Neural progenitor cell (in vitro differentiated cells): Measurements from ENCODE around the gene IGSF22. TPM values are rescaled to one million over a fixed set of nuclear protein-coding genes. Genes with fewer than 3 reads are reported as not detected.
A peak's percentile ranks its signal among the peaks of the same experiment; 100 is the strongest.
"Not testable (repeated sequence)": the region's sequence is repeated elsewhere in the genome, so short reads cannot be mapped to it uniquely, and the experiment has no call there.

Experiments
- DNase-seq: peaks from one replicate; pipeline ENCODE4 v3.0.0-alpha.2; 2016; ENCODE audit warnings: low spot score
- H2AFZ ChIP-seq: fragments of 200-600 bp; sonication (generic); replicated peaks from 2 replicates; pipeline ENCODE4 v1.6.1; 2016; ENCODE audit warnings: antibody characterized with exemption
- H3F3A ChIP-seq: fragments of 200-600 bp; sonication (generic); 2 replicates; pipeline ENCODE4 v1.6.1; 2016; ENCODE audit warnings: antibody characterized with exemption, low read depth
- H3K27ac ChIP-seq: fragments of 200-600 bp; sonication (generic); 2 replicates; pipeline ENCODE4 v1.5.1; 2016; ENCODE audit warnings: mild to moderate bottlenecking
- H3K27me3 ChIP-seq: fragments of 200-600 bp; sonication (generic); 2 replicates; pipeline ENCODE4 v1.6.1; 2016; ENCODE audit warnings: mild to moderate bottlenecking, moderate library complexity
- H3K36me3 ChIP-seq: fragments of 200-600 bp; sonication (generic); 2 replicates; pipeline ENCODE4 v1.5.1; 2016
- H3K4me1 ChIP-seq: fragments of 200-600 bp; sonication (generic); 2 replicates; pipeline ENCODE4 v1.6.1; 2016; ENCODE audit warnings: mixed run types
- H3K4me2 ChIP-seq: fragments of 200-600 bp; sonication (generic); 2 replicates; pipeline ENCODE4 v1.6.1; 2016
- H3K4me3 ChIP-seq: fragments of 200-600 bp; sonication (generic); 2 replicates; pipeline ENCODE4 v1.5.1; 2016
- H3K79me2 ChIP-seq: fragments of 200-600 bp; sonication (generic); 2 replicates; pipeline ENCODE4 v1.6.1; 2016; ENCODE audit warnings: low read depth
- H3K9ac ChIP-seq: fragments of 200-600 bp; sonication (generic); 2 replicates; pipeline ENCODE4 v1.6.1; 2016
- H3K9me3 ChIP-seq: fragments of 200-600 bp; sonication (generic); 2 replicates; pipeline ENCODE4 v1.5.1; 2016; ENCODE audit warnings: low read depth
- H4K20me1 ChIP-seq: fragments of 200-600 bp; sonication (generic); 2 replicates; pipeline ENCODE4 v1.6.1; 2016; ENCODE audit warnings: low read depth
- H3K27ac Mint-ChIP-seq: 3 replicates; pipeline ENCODE4 v1.8.0; 2021; ENCODE audit warnings: mixed read lengths
- H3K27me3 Mint-ChIP-seq: 2 replicates; pipeline ENCODE4 v1.8.0; 2022; ENCODE audit warnings: low read depth, mild to moderate bottlenecking, inconsistent platforms, moderate library complexity, mixed read lengths; ENCODE audit not compliant: insufficient read depth
- H3K36me3 Mint-ChIP-seq: 3 replicates; pipeline ENCODE4 v1.8.0; 2021; ENCODE audit warnings: mixed read lengths
- H3K4me1 Mint-ChIP-seq: 3 replicates; pipeline ENCODE4 v1.8.0; 2021; ENCODE audit warnings: mixed read lengths
- H3K4me3 Mint-ChIP-seq: 3 replicates; pipeline ENCODE4 v1.8.0; 2021; ENCODE audit warnings: mild to moderate bottlenecking, moderate library complexity, mixed read lengths
- H3K9me3 Mint-ChIP-seq: 3 replicates; pipeline ENCODE4 v1.8.0; 2020; ENCODE audit warnings: mixed read lengths
- CTCF ChIP-seq: fragments of 200-600 bp; sonication (generic); IDR thresholded peaks from 2 replicates; pipeline ENCODE4 v1.5.1; 2017; ENCODE audit warnings: antibody characterized with exemption, mild to moderate bottlenecking
- EZH2 ChIP-seq: fragments of 200-600 bp; sonication (generic); IDR thresholded peaks from 2 replicates; pipeline ENCODE4 v1.6.1; 2017; ENCODE audit warnings: antibody characterized with exemption, mild to moderate bottlenecking, moderate library complexity
- EZH2phosphoT487 ChIP-seq: fragments of 200-600 bp; sonication (generic); IDR thresholded peaks from 2 replicates; pipeline ENCODE4 v1.6.1; 2017; ENCODE audit warnings: antibody characterized with exemption
- total RNA-seq: library from RNA; depleted of rRNA; stranded (reverse); fragments of >200 nt; gene quantifications from 2 replicates; pipeline ENCODE4 v1.2.3, GENCODE V29; 2015; ENCODE audit warnings: low replicate concordance

Gene IGSF22
- total RNA-seq, 1 donor from 2014 or later, result 0.41 TPM

GRCh38 chr11:18669219-18669596, 56.8 kb downstream of the IGSF22 start:
- H3K4me2 ChIP-seq, result no peak overlapping the region
- no peaks in the 10 kb centered on the region for H3K79me2 ChIP-seq
- no peaks in the 10 kb centered on the region for H4K20me1 ChIP-seq
- no peak overlapping the region for H3K27ac ChIP-seq
- no peak overlapping the region for H3K4me3 ChIP-seq
- H3F3A ChIP-seq, result no peaks in the 10 kb centered on the region
- Mint-ChIP-seq H3K36me3 (no peaks in the 10 kb centered on the region), H3K9me3 (no peaks in the 10 kb centered on the region), H3K27me3 (peaks cover 5% of the 10 kb centered on the region), H3K27ac (no peak overlapping the region), H3K4me1 (peaks cover 7% of the 10 kb centered on the region), H3K4me3 (no peak overlapping the region)
- H3K36me3 ChIP-seq, result no peaks in the 10 kb centered on the region
- no peak overlapping the region for H2AFZ ChIP-seq
- H3K4me1 ChIP-seq, result no peaks in the 10 kb centered on the region
- TF ChIP-seq EZH2phosphoT487 (no peak), EZH2 (no peak), CTCF (no peak)
- no peaks in the 10 kb centered on the region for H3K9me3 ChIP-seq
- no peak overlapping the region for H3K9ac ChIP-seq
- DNase-seq, result no peak
- no peaks in the 10 kb centered on the region for H3K27me3 ChIP-seq

DNA sequence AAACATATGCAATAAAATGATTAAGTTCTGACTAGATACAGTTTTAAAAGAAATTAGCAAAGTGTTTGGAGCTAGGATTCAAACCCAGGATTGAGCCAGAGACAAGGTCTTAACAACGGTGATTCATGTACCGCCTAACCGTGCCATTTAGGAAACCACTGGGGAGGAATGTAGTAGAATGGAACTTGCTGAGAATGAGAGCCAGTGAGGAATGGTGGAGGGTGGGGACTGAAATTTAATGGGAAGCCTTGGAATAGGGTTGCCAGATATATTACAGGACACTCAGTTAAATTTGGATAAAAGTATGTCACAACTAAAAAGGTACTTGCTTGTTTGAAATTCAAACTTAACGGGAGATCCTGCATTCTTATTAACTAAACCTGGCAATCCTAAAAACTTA, 57.9 kb downstream of the IGSF22 start:
- no peaks in the 10 kb centered on the region for H3K4me1 ChIP-seq
- H3K27ac Mint-ChIP-seq, result no peak overlapping the region
- no peaks in the 10 kb centered on the region for H3F3A ChIP-seq
- no peaks in the 10 kb centered on the region for H3K79me2 ChIP-seq
- no peaks in the 10 kb centered on the region for H3K9me3 Mint-ChIP-seq
- no peaks in the 10 kb centered on the region for H4K20me1 ChIP-seq
- peaks cover 7% of the 10 kb centered on the region for H3K4me1 Mint-ChIP-seq
- no peak for DNase-seq
- no peak overlapping the region for H3K27ac ChIP-seq
- H3K9ac ChIP-seq, result no peak overlapping the region
- no peaks in the 10 kb centered on the region for H3K27me3 ChIP-seq
- no peaks in the 10 kb centered on the region for H3K9me3 ChIP-seq
- peak overlapping the region; percentile 69 for H2AFZ ChIP-seq
- H3K4me3 ChIP-seq, result no peak overlapping the region
- no peaks in the 10 kb centered on the region for H3K36me3 Mint-ChIP-seq
- H3K4me2 ChIP-seq, result no peak overlapping the region
- TF ChIP-seq EZH2 (no peak), CTCF (no peak)
- peaks cover 5% of the 10 kb centered on the region for H3K27me3 Mint-ChIP-seq
- H3K4me3 Mint-ChIP-seq, result no peak overlapping the region
- no peaks in the 10 kb centered on the region for H3K36me3 ChIP-seq

GRCh38 chr11:18665353-18665872, 60.6 kb downstream of the IGSF22 start:
- H3K4me3 Mint-ChIP-seq, DNase-seq, H3K36me3 ChIP-seq, H3K4me1 Mint-ChIP-seq, H3K79me2 ChIP-seq, H2AFZ ChIP-seq, H3K27me3 ChIP-seq, H3K27ac ChIP-seq, H3K4me1 ChIP-seq, H3K36me3 Mint-ChIP-seq, H3K4me3 ChIP-seq, H3F3A ChIP-seq, H3K9me3 ChIP-seq, H4K20me1 ChIP-seq, H3K9ac ChIP-seq, H3K4me2 ChIP-seq, H3K27me3 Mint-ChIP-seq, H3K9me3 Mint-ChIP-seq: not testable (repeated sequence)
- H3K27ac Mint-ChIP-seq, result peak overlapping the region; percentile 3

DNA sequence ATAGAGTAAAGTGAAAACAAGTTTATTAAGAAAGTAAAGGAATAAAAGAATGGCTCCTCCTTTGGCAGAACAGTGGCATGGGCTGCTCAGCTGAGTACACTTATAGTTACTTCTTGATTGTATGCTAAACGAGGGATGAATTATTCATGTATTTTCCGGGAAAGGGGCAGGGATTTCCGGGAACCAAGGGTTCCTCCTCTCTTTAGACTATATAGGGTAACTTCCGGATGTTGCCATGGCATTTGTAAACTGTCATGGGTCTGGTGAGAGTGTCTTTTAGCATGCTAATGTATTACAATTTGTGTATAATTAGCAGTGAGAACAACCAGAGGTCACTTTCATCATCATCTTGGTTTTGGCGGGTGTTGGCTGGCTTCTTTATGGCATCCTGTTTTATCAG, 68.3 kb downstream of the IGSF22 start:
- H3K9me3 Mint-ChIP-seq, result peaks cover 13% of the 10 kb centered on the region
- no peaks in the 10 kb centered on the region for H3K36me3 ChIP-seq
- no peaks in the 10 kb centered on the region for H3K79me2 ChIP-seq
- TF ChIP-seq EZH2 (no peak), EZH2phosphoT487 (no peak), CTCF (no peak)
- H3K4me2 ChIP-seq, result no peak overlapping the region
- peaks cover 5% of the 10 kb centered on the region for H3K27me3 Mint-ChIP-seq
- H3K36me3 Mint-ChIP-seq, result no peaks in the 10 kb centered on the region
- H4K20me1 ChIP-seq, result no peaks in the 10 kb centered on the region
- H3K27ac Mint-ChIP-seq, result no peak overlapping the region
- no peaks in the 10 kb centered on the region for H3K4me1 Mint-ChIP-seq
- no peak overlapping the region for H3K27ac ChIP-seq
- no peaks in the 10 kb centered on the region for H3K9me3 ChIP-seq
- no peak overlapping the region for H2AFZ ChIP-seq
- no peak overlapping the region for H3K9ac ChIP-seq
- no peak overlapping the region for H3K4me3 Mint-ChIP-seq
- peaks cover 7% of the 10 kb centered on the region for H3K27me3 ChIP-seq
- no peak overlapping the region for H3K4me3 ChIP-seq
- H3K4me1 ChIP-seq, result no peaks in the 10 kb centered on the region
- DNase-seq, result no peak
- H3F3A ChIP-seq, result no peaks in the 10 kb centered on the region

Other genes with a start within 250 kb of the IGSF22 start
- gene TSG101, start 199.2 kb downstream of the IGSF22 start, total RNA-seq, result 84.6 and 115 TPM in 2 replicates
- 16.1 and 20.4 TPM in 2 replicates for gene UEVLD, start 137.5 kb downstream of the IGSF22 start, total RNA-seq
- 0.65 and 1.6 TPM in 2 replicates for gene MISFA, start 126.4 kb downstream of the IGSF22 start, total RNA-seq
- 10.8 and 12.3 TPM in 2 replicates for gene SPTY2D1, start 91.8 kb downstream of the IGSF22 start, total RNA-seq
- gene TMEM86A, start 27.4 kb downstream of the IGSF22 start, total RNA-seq, result 0.87 TPM in 1 of 2 replicates, not detected in the other
- 8.5 and 15.8 TPM in 2 replicates for gene PTPN5, start 65.6 kb upstream of the IGSF22 start, total RNA-seq
- gene MRGPRX1, start 213.2 kb upstream of the IGSF22 start, total RNA-seq, result not detected in 2 replicates